ENCODE results near the gene TTC3. TPM values are rescaled to one million over a fixed set of nuclear protein-coding genes. Genes with fewer than 3 reads are reported as not detected.
"Not testable (repeated sequence)": the region's sequence is repeated elsewhere in the genome, so short reads cannot be mapped to it uniquely, and the experiment has no call there.

TTC3 gene
- total and polyA plus RNA-seq, 2 of the 13 experiments (the other 11 are each of a cell fraction or from before 2014, with no cell fraction given), result 55.7 to 108 TPM

DNA sequence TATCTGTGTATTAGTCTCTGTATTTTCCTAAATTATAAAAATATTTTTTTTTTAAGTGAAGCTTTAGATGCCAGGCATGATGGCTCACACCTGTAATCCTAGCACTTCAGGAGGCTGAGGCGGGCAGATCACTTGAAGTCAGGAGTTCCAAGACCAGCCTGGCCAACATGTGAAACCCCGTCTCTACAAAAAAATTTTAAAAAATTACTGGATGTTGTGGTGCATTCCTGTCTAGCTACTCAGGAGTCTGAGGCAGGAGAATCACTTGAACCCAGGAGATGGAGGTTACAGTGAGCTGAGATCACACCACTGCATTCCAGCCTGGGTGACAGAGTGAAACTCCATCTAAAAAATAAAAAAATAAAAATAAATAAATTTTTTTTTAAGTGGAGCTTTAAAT lies 43.4 kb downstream of the TTC3 start:
- DNase-seq (ENCODE audit: low spot score); H3K27me3 ChIP-seq (ENCODE audit: control insufficient read depth in 1 of 2, insufficient read depth in 2 of 2, low read length in 2 of 2); POLR2A ChIA-PET; H2AFZ ChIP-seq (ENCODE audit: low read length); FAIRE-seq; H3K9me3 ChIP-seq (ENCODE audit: low read length); in situ Hi-C loops (cut with HindIII; ENCODE audit: extremely low pct_ligation_motif_present, low pct_unique_long_range_greater_than_20kb); H3K4me2 ChIP-seq (ENCODE audit: low read depth, low read length); H3K9ac ChIP-seq (ENCODE audit: insufficient read depth, low read depth, low read length); BruUV-seq (replicated peaks); H3K27ac ChIP-seq (ENCODE audit: extremely low read length, insufficient read depth, low read length); CTCF ChIA-PET (ENCODE audit: low intra/inter-chr PET ratio, low total read pairs); ATAC-seq; H4K20me1 ChIP-seq (ENCODE audit: insufficient read depth, low read length); H3K4me3 ChIP-seq (replicated peaks in 1 of 3; ENCODE audit: insufficient read depth in 1 of 3, low read depth in 2 of 3, low read length in 3 of 3): not testable (repeated sequence)
- 98% methylated on average over 2 of the region's 2 CpGs for WGBS (ENCODE audit: low lambda C conversion rate)
- Histone ChIP-seq H3K36me3 (replicated peaks in 1 of 2; ENCODE audit: control insufficient read depth in 1 of 2, insufficient read depth in 2 of 2, low read length in 2 of 2) (peaks cover 3 to 11% of the 10 kb centered on the region in 2 experiments; a peak in 3 of 5 replicates), H3K4me1 (ENCODE audit: insufficient read depth, low read length) (peaks cover 50% of the 10 kb centered on the region), H3K79me2 (ENCODE audit: insufficient read depth, low read length) (peaks cover 26% of the 10 kb centered on the region)
- intact Hi-C loops (cut with micrococcal nuclease; ENCODE audit: unreplicated experiment), result loop anchor here (5.0 kb wide), 1 partner anchor 34 kb away; no protein-coding TSS in a partner anchor

DNA sequence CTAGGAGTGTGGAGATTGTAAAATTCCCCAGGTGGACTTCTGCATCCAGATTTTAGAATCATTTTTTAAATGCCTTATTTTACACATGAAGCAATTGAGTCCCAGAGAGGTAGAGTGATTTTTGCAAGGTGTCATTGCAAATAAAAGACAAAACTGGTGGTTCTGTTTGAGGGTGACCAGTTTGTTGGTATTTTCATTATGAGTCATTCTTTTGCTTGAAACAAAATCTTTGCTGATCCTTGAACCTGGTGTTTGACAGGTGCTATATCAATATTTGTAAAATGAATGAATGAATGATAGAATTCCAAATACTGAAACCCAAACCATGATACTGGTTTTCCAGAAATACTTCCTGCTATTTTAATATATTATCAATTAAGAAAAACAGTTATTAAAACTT lies 44.1 kb downstream of the TTC3 start:
- Histone ChIP-seq H4K20me1 (ENCODE audit: insufficient read depth, low read length) (peaks cover 3% of the 10 kb centered on the region; the same call in 1 of the 2 replicates), H3K27me3 (ENCODE audit: control insufficient read depth in 1 of 2, insufficient read depth in 2 of 2, low read length in 2 of 2) (no peaks in the 10 kb centered on the region), H3K9me3 (ENCODE audit: low read length) (no peaks in the 10 kb centered on the region), H3K4me2 (ENCODE audit: low read depth, low read length) (peak overlapping the region; percentile 36), H3K79me2 (ENCODE audit: insufficient read depth, low read length) (peaks cover 26% of the 10 kb centered on the region), H2AFZ (ENCODE audit: low read length) (no peak overlapping the region), H3K27ac (ENCODE audit: extremely low read length, insufficient read depth, low read length) (peak overlapping the region; percentile 61), H3K36me3 (replicated peaks in 1 of 2; ENCODE audit: control insufficient read depth in 1 of 2, insufficient read depth in 2 of 2, low read length in 2 of 2) (peaks cover 3 to 16% of the 10 kb centered on the region in 2 experiments; a peak in 3 of 5 replicates), H3K4me3 (replicated peaks in 1 of 3; ENCODE audit: insufficient read depth in 1 of 3, low read depth in 2 of 3, low read length in 3 of 3) (peak overlapping the region in 1 of 3 experiments; percentile 14; a peak in 1 of 6 replicates), H3K9ac (ENCODE audit: insufficient read depth, low read depth, low read length) (no peak overlapping the region), H3K4me1 (ENCODE audit: insufficient read depth, low read length) (peaks cover 50% of the 10 kb centered on the region)
- BruUV-seq (replicated peaks), result no TSS peak
- FAIRE-seq (peak; percentile 51), DNase-seq (ENCODE audit: low spot score) (peak; percentile 87), ATAC-seq (peak; percentile 88)
- intact Hi-C loops (cut with micrococcal nuclease; ENCODE audit: unreplicated experiment) (loop anchor here (5.0 kb wide), 1 partner anchor 35 kb away; no protein-coding TSS in a partner anchor), in situ Hi-C loops (cut with HindIII; ENCODE audit: extremely low pct_ligation_motif_present, low pct_unique_long_range_greater_than_20kb) (no loop called here)
- POLR2A ChIA-PET, result interaction anchor here (0.7 kb wide), 1 partner anchor 150 kb away, joined by 3 read pairs; no protein-coding TSS in a partner anchor
- CTCF ChIA-PET (ENCODE audit: low intra/inter-chr PET ratio, low total read pairs), result no interaction called here
- TF ChIP-seq ZNF329 (CRISPR knock-in tag; IDR thresholded peaks at IDR 0.05; ENCODE audit: low read depth) (no peak), NFIC (IDR thresholded peaks at IDR 0.05; ENCODE audit: low read length) (peak; percentile 49; the same call in 1 of the 2 replicates), SOX13 (IDR thresholded peaks at IDR 0.05) (no peak), SOX13 (CRISPR knock-in tag; conservative IDR thresholded peaks at IDR 0.05 in 1 of 2, IDR thresholded peaks at IDR 0.05 in 1 of 2) (peak in 1 of 2 experiments; percentile 79; a peak in 2 of 4 replicates), AHDC1 (CRISPR knock-in tag; IDR thresholded peaks at IDR 0.05; ENCODE audit: borderline replicate concordance) (peak; percentile 80; the same call in 1 of the 2 replicates), CEBPG (CRISPR knock-in tag; IDR thresholded peaks at IDR 0.05) (0 out of 2 replicates have a peak, but pooled peaks have one; percentile 9), TBX3 (IDR thresholded peaks at IDR 0.05; ENCODE audit: borderline replicate concordance) (peak; percentile 81; the same call in 1 of the 2 replicates), NCOA2 (CRISPR knock-in tag; IDR thresholded peaks at IDR 0.05) (peak; percentile 59; the same call in 1 of the 2 replicates), HNF4A (CRISPR knock-in tag; IDR thresholded peaks at IDR 0.05) (peak; percentile 48), ZNF780A (CRISPR knock-in tag; IDR thresholded peaks at IDR 0.05) (no peak)
- TF ChIP-seq, protein P1, sequence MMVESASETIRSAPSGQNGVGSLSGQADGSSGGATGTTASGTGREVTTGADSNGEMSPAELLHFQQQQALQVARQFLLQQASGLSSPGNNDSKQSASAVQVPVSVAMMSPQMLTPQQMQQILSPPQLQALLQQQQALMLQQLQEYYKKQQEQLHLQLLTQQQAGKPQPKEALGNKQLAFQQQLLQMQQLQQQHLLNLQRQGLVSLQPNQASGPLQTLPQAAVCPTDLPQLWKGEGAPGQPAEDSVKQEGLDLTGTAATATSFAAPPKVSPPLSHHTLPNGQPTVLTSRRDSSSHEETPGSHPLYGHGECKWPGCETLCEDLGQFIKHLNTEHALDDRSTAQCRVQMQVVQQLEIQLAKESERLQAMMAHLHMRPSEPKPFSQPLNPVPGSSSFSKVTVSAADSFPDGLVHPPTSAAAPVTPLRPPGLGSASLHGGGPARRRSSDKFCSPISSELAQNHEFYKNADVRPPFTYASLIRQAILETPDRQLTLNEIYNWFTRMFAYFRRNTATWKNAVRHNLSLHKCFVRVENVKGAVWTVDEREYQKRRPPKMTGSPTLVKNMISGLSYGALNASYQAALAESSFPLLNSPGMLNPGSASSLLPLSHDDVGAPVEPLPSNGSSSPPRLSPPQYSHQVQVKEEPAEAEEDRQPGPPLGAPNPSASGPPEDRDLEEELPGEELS (CRISPR knock-in tag; IDR thresholded peaks at IDR 0.05), result peak; percentile 60

Measured in HepG2 (cell line).